SIG-M5 treated with dmso at 0.1 percent for 504 hours (cell line): Measurements from ENCODE around the gene PHLDB3.
"Not testable (repeated sequence)": the region's sequence is repeated elsewhere in the genome, so short reads cannot be mapped to it uniquely, and the experiment has no call there.

Source experiments
- DNase-seq: peaks from one replicate; lab custom pipeline; 2025; ENCODE audit not compliant: unreplicated experiment; lab: John Stamatoyannopoulos, UW

Gene PHLDB3

GRCh38 chr19:43527860-43528622, 23.5 kb upstream of the PHLDB3 start:
- DNase-seq: no peak

GRCh38 chr19:43526884-43527859, 22.6 kb upstream of the PHLDB3 start, which contains the start of gene ETHE1:
Gene ETHE1 (minus strand): TSS chr19:43527201. CDS start chr19:43527177, 24 bp downstream.
- peak; percentile 52 for DNase-seq

GRCh38 chr19:43525836-43526771, 21.6 kb upstream of the PHLDB3 start:
- DNase-seq: peak; percentile 41

- DNase-seq: peak; percentile 82
Measured at GRCh38 chr19:43524922-43525835, 20.6 kb upstream of the PHLDB3 start.

- not testable (repeated sequence) for DNase-seq
Measured at GRCh38 chr19:43523696-43524095, 19.1 kb upstream of the PHLDB3 start.

- peak; percentile 17 for DNase-seq
Measured at GRCh38 chr19:43522929-43523328, 18.4 kb upstream of the PHLDB3 start.

GRCh38 chr19:43519436-43520088, 15.0 kb upstream of the PHLDB3 start:
- peak; percentile 82 for DNase-seq

GRCh38 chr19:43518051-43518450, 13.5 kb upstream of the PHLDB3 start:
- DNase-seq: no peak

GRCh38 chr19:43512399-43512798, 7.9 kb upstream of the PHLDB3 start:
- DNase-seq: not testable (repeated sequence)

- no peak for DNase-seq
Measured at GRCh38 chr19:43511324-43511723, 6.8 kb upstream of the PHLDB3 start.

GRCh38 chr19:43510713-43511112, 6.2 kb upstream of the PHLDB3 start:
- no peak for DNase-seq

- DNase-seq: no peak
Measured at GRCh38 chr19:43507880-43508279, 3.3 kb upstream of the PHLDB3 start.

GRCh38 chr19:43506629-43507028, 2.1 kb upstream of the PHLDB3 start:
- no peak for DNase-seq

- DNase-seq: no peak
Measured at GRCh38 chr19:43505941-43506340, 1.4 kb upstream of the PHLDB3 start.

GRCh38 chr19:43505186-43505456, 575 bp upstream of the PHLDB3 start:
- DNase-seq: no peak

GRCh38 chr19:43503501-43504425, 783 bp downstream of the PHLDB3 start:
- DNase-seq: peak; percentile 92

GRCh38 chr19:43502419-43502976, 2.0 kb downstream of the PHLDB3 start:
- no peak for DNase-seq
